ENCODE measurements around the gene LRP2. TPM values are rescaled to one million over a fixed set of nuclear protein-coding genes. Genes with fewer than 3 reads are reported as not detected.

The LRP2 gene
- total RNA-seq, 4 donors from 2014 or later, result not detected

- H3K27me3 ChIP-seq, result peaks cover 4% of the 10 kb centered on the region
- H3K36me3 ChIP-seq, result no peaks in the 10 kb centered on the region
- WGBS, 2 donors (ENCODE audit: low coverage in 1 of 2), result 56 to 70% methylated on average over 2 to 4 of the region's 4 CpGs
- no peak for ATAC-seq
- TF ChIP-seq CTCF (IDR thresholded peaks at IDR 0.05) (no peak), POLR2AphosphoS5 (IDR thresholded peaks at IDR 0.05) (no peak), EP300 (IDR thresholded peaks at IDR 0.05) (no peak), POLR2A (IDR thresholded peaks at IDR 0.05) (no peak)
- no peaks in the 10 kb centered on the region for H3K4me1 ChIP-seq
- no peak overlapping the region for H3K27ac ChIP-seq
- H3K9me3 ChIP-seq, result peaks cover 0 to 5% (median 0%) of the 10 kb centered on the region in 3 donors
- H3K4me3 ChIP-seq, result no peak overlapping the region
These were observed 279.3 kb downstream of the LRP2 start for GRCh38 chr2:169082995-169083394.

- Histone ChIP-seq H3K4me1 (no peaks in the 10 kb centered on the region), H3K4me3 (no peak overlapping the region), H3K9me3 (peaks cover 0 to 5% (median 0%) of the 10 kb centered on the region in 3 donors), H3K36me3 (no peaks in the 10 kb centered on the region), H3K27ac (no peak overlapping the region), H3K27me3 (peaks cover 4% of the 10 kb centered on the region)
- no peak for ATAC-seq
- TF ChIP-seq CTCF (IDR thresholded peaks at IDR 0.05) (no peak), EP300 (IDR thresholded peaks at IDR 0.05) (no peak), POLR2A (IDR thresholded peaks at IDR 0.05) (no peak), POLR2AphosphoS5 (IDR thresholded peaks at IDR 0.05) (no peak)
- WGBS, 2 donors (ENCODE audit: low coverage in 1 of 2), result 51 to 100% methylated on average over 2 to 5 of the region's 5 CpGs
These were observed 280.8 kb downstream of the LRP2 start for GRCh38 chr2:169081551-169081950.

GRCh38 chr2:169080250-169081069 lies 281.9 kb downstream of the LRP2 start:
- Histone ChIP-seq H3K4me1 (no peaks in the 10 kb centered on the region), H3K27ac (no peak overlapping the region), H3K9me3 (peaks cover 0 to under 1% (median 0%) of the 10 kb centered on the region in 3 donors), H3K4me3 (no peak overlapping the region), H3K27me3 (peaks cover 4% of the 10 kb centered on the region), H3K36me3 (no peaks in the 10 kb centered on the region)
- WGBS, 2 donors (ENCODE audit: low coverage in 1 of 2), result 62% methylated on average over 2 of the region's 2 CpGs; no CpG with 5 or more reads in 1 of the 2 donors
- no peak for ATAC-seq
- TF ChIP-seq POLR2A (IDR thresholded peaks at IDR 0.05) (no peak), POLR2AphosphoS5 (IDR thresholded peaks at IDR 0.05) (no peak), CTCF (IDR thresholded peaks at IDR 0.05) (no peak), EP300 (IDR thresholded peaks at IDR 0.05) (no peak)

GRCh38 chr2:169077674-169078240 lies 284.6 kb downstream of the LRP2 start:
- Histone ChIP-seq H3K4me1 (no peaks in the 10 kb centered on the region), H3K9me3 (no peaks in the 10 kb centered on the region), H3K36me3 (no peaks in the 10 kb centered on the region), H3K27me3 (peaks cover 4% of the 10 kb centered on the region), H3K27ac (no peak overlapping the region), H3K4me3 (no peak overlapping the region)
- 27% methylated on average over 1 of the region's 2 CpGs; no CpG with 5 or more reads in 1 of the 2 donors for WGBS, 2 donors (ENCODE audit: low coverage in 1 of 2)
- TF ChIP-seq POLR2AphosphoS5 (IDR thresholded peaks at IDR 0.05) (no peak), POLR2A (IDR thresholded peaks at IDR 0.05) (no peak), EP300 (IDR thresholded peaks at IDR 0.05) (no peak), CTCF (IDR thresholded peaks at IDR 0.05) (no peak)
- no peak for ATAC-seq

Other genes with a start within 250 kb of the LRP2 start
- 10 to 100 TPM in 1 of 4 donors, 1 to 10 TPM in 3; 6.9 to 16.2 (median 8.6) TPM for gene BBS5, start 117.0 kb upstream of the LRP2 start, total RNA-seq
- 10 to 100 TPM in 2 of 4 donors, 1 to 10 TPM in 1, under 1 TPM in 1; 0.69 to 16.2 (median 7.8) TPM for gene KLHL41, start 147.2 kb upstream of the LRP2 start, total RNA-seq
- gene FASTKD1, start 211.3 kb upstream of the LRP2 start, total RNA-seq, result 10 to 100 TPM in 2 of 4 donors, 1 to 10 TPM in 2; 8.6 to 12.2 (median 10.6) TPM
- gene PPIG, start 221.8 kb upstream of the LRP2 start, total RNA-seq, result 10 to 100 TPM; 33.3 to 58.8 (median 37.6) TPM

Measured in gastroesophageal sphincter (tissue), 4 donors.